IMR-90 (cell line): Measurements from ENCODE around the gene COX4I1. TPM values are rescaled to one million over a fixed set of nuclear protein-coding genes. Genes with fewer than 3 reads are reported as not detected.

Source experiments
- ATAC-seq: fragments of 200-7000 bp; cut with Tn5 transposase; 2 replicates; pipeline ENCODE4 v1.9.1; 2020; ENCODE audit warnings: low read depth, mild to moderate bottlenecking, moderate library complexity
- BruUV-seq: library from RNA; stranded (reverse); fragments of 400-500 nt; replicated peaks from 2 replicates; lab custom pipeline; 2021; lab: Mats Ljungman, UMichigan
- CTCF ChIA-PET: fragments of 300-600 bp; formaldehyde crosslinking; extraction: SDS; loops from one replicate; lab custom pipeline; 2021; ENCODE audit warnings: antibody characterized with exemption; lab: Yijun Ruan, JAX
- POLR2A ChIA-PET: fragments of 300-600 bp; sonication (Branson Sonifier 250); formaldehyde crosslinking; loops from one replicate; lab custom pipeline; 2022; ENCODE audit warnings: antibody characterized with exemption; ENCODE audit not compliant: unreplicated experiment; lab: Charles Lee
- DNase-seq: peaks from one replicate; pipeline ENCODE4 v3.0.0; 2013
- H2AFZ ChIP-seq: replicated peaks from 2 replicates; pipeline ENCODE3; 2013; ENCODE audit warnings: low read length, mild to moderate bottlenecking; ENCODE audit not compliant: poor library complexity
- H2AK5ac ChIP-seq: 2 replicates; pipeline ENCODE4 v1.6.1; 2013; ENCODE audit warnings: low read depth, low read length, inconsistent platforms
- H2AK9ac ChIP-seq: replicated peaks from 2 replicates; pipeline ENCODE3; 2013; ENCODE audit warnings: mild to moderate bottlenecking, low read depth, low read length, moderate library complexity; ENCODE audit not compliant: poor library complexity
- H2BK120ac ChIP-seq: 2 replicates; pipeline ENCODE4 v1.6.1; 2013; ENCODE audit warnings: low read depth, low read length, inconsistent platforms
- H2BK15ac ChIP-seq: 3 replicates; pipeline ENCODE4 v1.6.1; 2013; ENCODE audit warnings: low read depth, low read length, inconsistent platforms
- H2BK20ac ChIP-seq: 2 replicates; pipeline ENCODE4 v1.6.1; 2013; ENCODE audit warnings: low read depth, mild to moderate bottlenecking, inconsistent platforms, low read length, moderate library complexity
- H2BK5ac ChIP-seq: 2 replicates; pipeline ENCODE4 v1.6.1; 2013; ENCODE audit warnings: mild to moderate bottlenecking, low read depth, low read length, inconsistent platforms; ENCODE audit not compliant: poor library complexity, severe bottlenecking
- H3K14ac ChIP-seq: replicated peaks from 2 replicates; pipeline ENCODE4 v1.6.1; 2013; ENCODE audit warnings: low read depth, low read length, inconsistent platforms
- H3K18ac ChIP-seq: 2 replicates; pipeline ENCODE4 v1.6.1; 2013; ENCODE audit warnings: low read depth, low read length, control low read depth
- H3K23ac ChIP-seq: 2 replicates; pipeline ENCODE4 v1.6.1; 2013; ENCODE audit warnings: low read depth, low read length, inconsistent platforms
- H3K27ac ChIP-seq: 2 replicates; pipeline ENCODE4 v1.5.1; 2013; ENCODE audit warnings: mild to moderate bottlenecking, control low read depth, low read length; ENCODE audit not compliant: insufficient read depth
- H3K27me3 ChIP-seq: 2 replicates; pipeline ENCODE4 v1.6.1; 2013; ENCODE audit warnings: low read length; ENCODE audit not compliant: control insufficient read depth, insufficient read depth
- H3K36me3 ChIP-seq: 2 replicates; pipeline ENCODE4 v1.6.1; 2013; ENCODE audit warnings: low read length, mixed read lengths; ENCODE audit not compliant: control insufficient read depth, insufficient read depth
- H3K4ac ChIP-seq: 2 replicates; pipeline ENCODE4 v1.6.1; 2013; ENCODE audit warnings: low read depth, low read length, inconsistent platforms
- H3K4me1 ChIP-seq: 2 replicates; pipeline ENCODE4 v1.6.1; 2013; ENCODE audit warnings: low read length, mixed read lengths; ENCODE audit not compliant: control insufficient read depth, insufficient read depth
- H3K4me2 ChIP-seq: 2 replicates; pipeline ENCODE4 v1.6.1; 2013; ENCODE audit warnings: low read depth, mild to moderate bottlenecking, control low read depth, low read length, moderate library complexity
- H3K4me3 ChIP-seq: 2 replicates; pipeline ENCODE4 v1.5.1; 2013; ENCODE audit warnings: low read depth, mild to moderate bottlenecking, control low read depth, low read length, moderate library complexity; ENCODE audit not compliant: insufficient read depth
- H3K56ac ChIP-seq: 2 replicates; pipeline ENCODE4 v1.6.1; 2013; ENCODE audit warnings: low read length, inconsistent platforms; ENCODE audit not compliant: insufficient read depth; ENCODE audit errors: extremely low read depth
- H3K79me1 ChIP-seq, 2 experiments: 2 replicates each; pipeline ENCODE4 v1.6.1; 2013; ENCODE audit warnings: low read length in 2 of 2, inconsistent platforms in 1 of 2, low read depth in 1 of 2
- H3K9ac ChIP-seq: 2 replicates; pipeline ENCODE4 v1.6.1; 2013; ENCODE audit warnings: low read depth, low read length, control low read depth
- H3K9me1 ChIP-seq: 2 replicates; pipeline ENCODE4 v1.6.1; 2013; ENCODE audit warnings: low read length, inconsistent platforms; ENCODE audit not compliant: insufficient read depth
- H3K9me3 ChIP-seq: 2 replicates; pipeline ENCODE4 v1.6.1; 2013; ENCODE audit warnings: low read length; ENCODE audit not compliant: control insufficient read depth, insufficient read depth
- H4K20me1 ChIP-seq: 2 replicates; pipeline ENCODE4 v1.6.1; 2013; ENCODE audit warnings: low read length, inconsistent platforms; ENCODE audit not compliant: insufficient read depth
- H4K5ac ChIP-seq: 2 replicates; pipeline ENCODE4 v1.6.1; 2013; ENCODE audit warnings: mild to moderate bottlenecking, low read depth, low read length, control low read depth
- H4K8ac ChIP-seq, 2 experiments: 2 replicates each; pipeline ENCODE4 v1.6.1; 2013; ENCODE audit warnings: low read depth in 2 of 2, low read length in 2 of 2, control low read depth in 1 of 2, inconsistent platforms in 1 of 2
- H4K91ac ChIP-seq: 2 replicates; pipeline ENCODE4 v1.6.1; 2013; ENCODE audit warnings: low read depth, low read length, inconsistent platforms; ENCODE audit not compliant: insufficient read depth
- FOS ChIP-seq: fragments of 150-350 bp; IDR thresholded peaks from 2 replicates; pipeline ENCODE4 v1.6.1; 2016; ENCODE audit warnings: low read depth, low read length
- NFE2L2 ChIP-seq: fragments of 150-350 bp; IDR thresholded peaks from 2 replicates; pipeline ENCODE4 v1.6.1; 2016; ENCODE audit warnings: low read depth, mild to moderate bottlenecking, low read length
- POLR2A ChIP-seq: IDR thresholded peaks from 2 replicates; pipeline ENCODE4 v1.6.1; 2012; ENCODE audit warnings: mild to moderate bottlenecking, low read depth, low read length
- WGBS, 2 experiments: methylation state at CpG; one replicate each; pipeline versions ENCODE4 v1.1.5 to v1.1.7; 2013; ENCODE audit warnings: missing lambda C conversion rate in 2 of 2; ENCODE audit not compliant: insufficient read length in 1 of 2; ENCODE audit errors: extremely low coverage in 2 of 2; 5-methylcytosine and 5-hydroxymethylcytosine counted together
- dilution Hi-C: fragments of 300-500 bp; cut with HindIII; formaldehyde crosslinking; loops from one replicate; pipeline ENCODE4 v1.14.3; 2018; ENCODE audit warnings: low sequenced_read_pairs; ENCODE audit not compliant: unreplicated experiment
- in situ Hi-C: fragments of 300-500 bp; cut with MboI; formaldehyde crosslinking; loops from 3 replicates; pipeline ENCODE4 v1.14.3; 2019; ENCODE audit warnings: low sequenced_read_pairs, inconsistent platforms, mixed read lengths
- intact Hi-C: fragments of 100-400 bp; cut with micrococcal nuclease; formaldehyde crosslinking; loops from 2 replicates; pipeline ENCODE4 v1.10.0; 2022
- polyA plus RNA-seq, 3 experiments: library from polyadenylated mRNA; depleted of rRNA; stranded (reverse); fragments of >200 nt; gene quantifications; 2 replicates each; pipeline ENCODE4 v1.2.3, GENCODE V29; 2012; ENCODE audit warnings: low replicate concordance in 1 of 3
- total RNA-seq: library from RNA; depleted of rRNA; stranded (reverse); fragments of >200 nt; gene quantifications from 2 replicates; pipeline ENCODE4 v1.2.3, GENCODE V29; 2012
- TF ChIP-seq, protein P1 (sequence below): fragments of 150-350 bp; IDR thresholded peaks from 2 replicates; pipeline ENCODE4 v1.6.1; 2017; ENCODE audit warnings: mild to moderate bottlenecking, antibody characterized with exemption, low read length, low read depth

COX4I1 gene
- total and polyA plus RNA-seq, 2 of the 4 experiments (the other 2 are of a cell fraction): 397 to 700 TPM

DNA sequence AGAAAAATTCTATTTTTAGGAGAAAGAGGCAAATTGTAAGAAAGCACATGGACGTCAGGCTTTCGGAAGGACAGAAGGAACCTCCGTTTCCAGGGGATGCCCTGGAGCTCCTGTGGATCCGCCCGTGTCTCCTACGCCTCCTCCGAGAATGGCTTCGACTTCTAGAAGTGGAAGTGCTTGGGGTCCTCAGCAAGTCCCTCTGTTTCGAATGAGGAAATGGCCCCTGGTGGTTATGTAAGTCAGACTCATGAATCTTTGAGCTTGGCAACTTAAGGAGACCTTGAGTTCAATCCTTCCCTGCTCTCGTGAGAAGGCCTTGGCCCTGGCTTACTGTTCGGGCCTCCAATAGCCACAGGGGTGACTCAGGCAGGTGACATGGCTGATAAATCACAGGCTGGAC lies 38.9 kb downstream of the COX4I1 start:
- H2BK20ac ChIP-seq: no peak overlapping the region
- no peak overlapping the region for H4K8ac ChIP-seq
- POLR2A ChIA-PET: no interaction called here
- H3K4me1 ChIP-seq: no peaks in the 10 kb centered on the region
- H3K4me3 ChIP-seq: no peak overlapping the region
- no peaks in the 10 kb centered on the region for H3K36me3 ChIP-seq
- no peak overlapping the region for H3K27ac ChIP-seq
- H2BK120ac ChIP-seq: no peak overlapping the region
- H3K27me3 ChIP-seq: peaks cover 68% of the 10 kb centered on the region
- H3K9me3 ChIP-seq: peaks cover 10% of the 10 kb centered on the region
- H3K4me2 ChIP-seq: no peak overlapping the region
- no TSS peak for BruUV-seq
- no peak overlapping the region for H3K56ac ChIP-seq
- intact Hi-C loops (no loop called here), in situ Hi-C loops (no loop called here), dilution Hi-C loops (no loop called here)
- no peak overlapping the region for H2BK15ac ChIP-seq
- no peak overlapping the region for H3K4ac ChIP-seq
- ATAC-seq (no peak), DNase-seq (no peak)
- 71% methylated on average over 4 of the region's 11 CpGs; no CpG with 5 or more reads in 1 of the 2 experiments for WGBS, 2 experiments
- no peak overlapping the region for H4K5ac ChIP-seq
- no peak overlapping the region for H4K91ac ChIP-seq
- H2AK9ac ChIP-seq: no peak overlapping the region
- no peaks in the 10 kb centered on the region for H3K9me1 ChIP-seq
- no peaks in the 10 kb centered on the region for H3K79me1 ChIP-seq
- CTCF ChIA-PET: no interaction called here
- H3K23ac ChIP-seq: no peak overlapping the region
- TF ChIP-seq FOS: no peak
- TF ChIP-seq, protein P1, sequence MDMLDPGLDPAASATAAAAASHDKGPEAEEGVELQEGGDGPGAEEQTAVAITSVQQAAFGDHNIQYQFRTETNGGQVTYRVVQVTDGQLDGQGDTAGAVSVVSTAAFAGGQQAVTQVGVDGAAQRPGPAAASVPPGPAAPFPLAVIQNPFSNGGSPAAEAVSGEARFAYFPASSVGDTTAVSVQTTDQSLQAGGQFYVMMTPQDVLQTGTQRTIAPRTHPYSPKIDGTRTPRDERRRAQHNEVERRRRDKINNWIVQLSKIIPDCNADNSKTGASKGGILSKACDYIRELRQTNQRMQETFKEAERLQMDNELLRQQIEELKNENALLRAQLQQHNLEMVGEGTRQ: no peak
- TF ChIP-seq POLR2A: no peak
- TF ChIP-seq NFE2L2: no peak
- no peak overlapping the region for H2BK5ac ChIP-seq
- no peak overlapping the region for H3K18ac ChIP-seq
- no peak overlapping the region for H2AK5ac ChIP-seq
- H4K20me1 ChIP-seq: no peaks in the 10 kb centered on the region
- no peak overlapping the region for H3K9ac ChIP-seq
- H2AFZ ChIP-seq: no peak overlapping the region
- no peak overlapping the region for H3K14ac ChIP-seq
